GM21381 (cell line): ENCODE data around the gene LAMC2.

ENCODE experiments used
- ATAC-seq: cut with Tn5 transposase; IDR thresholded peaks from one replicate; pipeline ENCODE4 v1.9.1; 2021; ENCODE audit warnings: mild to moderate bottlenecking, moderate library complexity; ENCODE audit not compliant: unreplicated experiment

The LAMC2 gene

DNA sequence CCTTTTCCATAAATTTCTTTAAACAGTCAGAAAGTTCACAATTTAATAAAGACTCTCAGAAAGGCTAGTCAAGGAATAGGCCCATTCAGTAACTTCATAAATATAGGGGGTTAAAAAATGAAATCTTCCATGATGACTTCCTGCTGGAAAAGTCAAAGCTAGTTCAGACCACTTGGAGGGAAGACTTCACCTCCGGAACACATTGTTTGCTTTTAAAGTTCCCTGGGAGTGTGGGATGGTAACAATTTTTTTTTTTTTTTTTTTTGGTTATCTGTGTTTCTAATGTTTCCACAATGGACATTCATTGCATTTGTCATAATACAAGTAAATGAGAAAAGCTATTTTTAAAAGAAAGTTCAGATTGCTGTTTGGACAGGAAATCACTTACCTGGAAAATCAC lies 18.4 kb upstream of the LAMC2 start:
- ATAC-seq: no peak

DNA sequence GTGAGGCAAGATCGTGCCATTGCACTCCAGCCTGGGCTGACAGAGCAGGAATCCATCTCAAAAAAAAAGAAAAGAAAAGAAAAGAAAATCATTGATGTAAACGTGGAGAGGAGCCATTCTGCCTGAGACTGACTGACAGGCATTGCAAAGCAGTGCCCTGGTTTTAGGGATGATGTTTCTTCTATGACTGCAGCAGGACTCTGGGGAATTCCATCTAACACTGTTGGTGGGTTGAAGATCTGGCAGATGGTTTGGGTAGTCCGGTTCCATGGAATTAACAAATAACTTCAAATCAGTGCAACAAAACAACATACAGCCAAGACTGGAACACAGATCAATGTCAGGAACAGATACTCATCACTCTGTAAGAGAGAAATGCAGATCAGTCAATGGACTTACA lies 17.8 kb upstream of the LAMC2 start:
- ATAC-seq: no peak

DNA sequence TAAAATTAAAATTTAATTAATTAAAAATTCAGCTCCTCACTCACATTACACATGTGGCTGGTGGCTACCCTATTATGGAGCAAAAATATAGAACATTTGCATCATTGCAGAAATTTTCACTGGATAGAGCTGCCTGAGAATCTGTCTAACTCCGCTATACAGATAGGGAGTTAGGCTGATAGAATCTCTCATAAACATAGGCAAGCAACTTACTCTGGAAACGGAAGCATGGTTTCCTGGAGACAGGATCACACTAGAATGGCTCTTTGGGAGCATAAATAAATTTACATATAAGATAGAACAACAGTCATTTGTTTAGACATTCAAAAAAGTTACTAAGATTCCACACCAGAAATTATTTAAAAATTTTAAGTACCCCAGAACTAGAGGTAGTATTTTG lies 12.2 kb upstream of the LAMC2 start:
- no peak for ATAC-seq

DNA sequence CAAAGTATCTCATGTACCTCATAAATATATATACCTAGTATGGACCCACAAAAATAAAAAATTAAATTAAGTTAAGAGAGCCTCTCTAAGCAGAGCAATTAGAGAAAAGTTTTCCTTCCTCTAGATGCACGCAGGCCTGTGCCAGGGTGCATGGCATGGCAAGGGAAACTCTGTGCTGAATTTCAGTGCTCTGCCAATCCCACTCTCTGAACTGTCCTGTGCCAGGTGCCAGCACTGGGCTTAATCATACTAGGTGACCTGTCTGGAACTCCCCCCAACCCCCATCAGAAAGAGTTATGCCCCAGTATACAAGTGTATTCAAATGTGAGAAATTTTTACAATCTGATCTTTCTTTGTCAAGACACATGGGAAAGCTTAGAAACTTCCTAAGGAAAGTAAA lies 10.4 kb upstream of the LAMC2 start:
- no peak for ATAC-seq

DNA sequence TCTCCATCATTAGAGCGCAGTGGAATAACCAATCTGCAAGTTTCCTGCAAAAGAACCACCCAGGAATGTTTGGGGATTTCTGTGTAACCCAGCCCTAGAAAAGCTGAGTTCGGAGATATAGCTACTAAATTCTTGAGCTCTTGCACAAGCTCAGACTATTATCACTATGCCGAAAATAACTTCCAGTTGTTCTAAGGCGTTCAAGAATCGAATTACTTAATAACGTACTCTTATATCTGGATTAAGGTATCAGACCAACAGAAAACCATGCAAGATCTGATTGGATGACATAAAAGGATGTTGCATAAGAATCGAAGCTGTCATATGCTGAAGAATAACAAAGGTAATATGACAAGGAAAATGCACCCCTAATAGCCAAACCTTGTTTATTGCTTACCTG lies 7.5 kb upstream of the LAMC2 start:
- no peak for ATAC-seq

DNA sequence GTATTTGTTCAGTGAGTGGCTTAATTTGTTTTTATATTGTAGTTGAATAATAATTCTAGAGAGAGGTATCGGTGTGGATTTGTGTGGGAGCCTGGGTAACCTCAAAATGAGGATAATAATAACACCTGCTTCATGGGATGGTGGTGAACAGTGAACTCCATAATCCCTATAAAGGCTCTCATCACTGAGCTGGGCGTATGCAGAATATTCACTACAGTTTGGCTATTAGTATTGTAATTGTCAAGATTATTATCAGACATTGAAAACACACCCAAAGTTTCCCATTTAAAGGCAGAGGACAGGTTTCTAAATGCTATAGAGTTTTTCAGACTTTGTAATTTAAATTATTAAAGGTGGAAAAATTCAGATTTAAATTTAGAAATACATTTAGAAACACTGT lies 7.0 kb upstream of the LAMC2 start:
- ATAC-seq: no peak

DNA sequence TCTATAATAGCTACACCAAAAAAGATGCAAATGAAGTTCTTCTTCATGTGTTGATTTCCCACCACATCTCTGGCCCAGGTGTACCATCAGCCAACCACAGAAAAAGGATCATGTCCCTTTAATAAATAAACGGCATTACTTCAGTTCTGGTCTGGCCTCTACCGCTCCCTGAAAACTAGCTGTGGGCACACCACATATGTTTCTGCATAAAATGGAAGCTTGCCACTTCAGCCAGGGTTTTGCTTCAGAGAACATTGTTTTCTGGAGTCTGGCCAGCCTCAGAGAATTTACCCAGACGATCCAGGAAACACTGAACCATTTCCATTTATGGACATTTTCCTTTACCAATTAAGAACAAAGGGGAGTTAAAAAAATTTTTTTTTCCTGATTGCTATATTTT lies 5.8 kb upstream of the LAMC2 start:
- no peak for ATAC-seq

DNA sequence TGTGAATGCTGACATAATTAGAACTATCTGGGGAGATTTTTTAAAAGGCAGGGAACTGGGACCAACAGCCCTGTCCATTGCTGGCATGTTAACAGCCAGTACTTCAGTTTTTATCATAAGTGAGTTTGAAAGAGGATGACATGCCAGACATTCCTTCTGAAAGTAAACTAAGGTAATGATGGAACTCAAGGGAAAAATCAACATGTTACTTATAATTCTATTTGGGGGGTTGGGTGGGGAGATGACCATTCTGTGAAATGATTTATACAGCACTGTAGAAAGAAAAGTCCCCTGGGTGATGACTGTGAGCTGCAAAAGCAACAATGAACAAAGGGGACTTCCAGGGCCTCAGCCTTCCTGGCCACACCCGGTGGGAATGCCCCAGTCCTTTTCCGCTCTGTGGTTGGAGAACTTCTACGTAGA lies 5.4 kb upstream of the LAMC2 start:
- peak; percentile 74 for ATAC-seq

DNA sequence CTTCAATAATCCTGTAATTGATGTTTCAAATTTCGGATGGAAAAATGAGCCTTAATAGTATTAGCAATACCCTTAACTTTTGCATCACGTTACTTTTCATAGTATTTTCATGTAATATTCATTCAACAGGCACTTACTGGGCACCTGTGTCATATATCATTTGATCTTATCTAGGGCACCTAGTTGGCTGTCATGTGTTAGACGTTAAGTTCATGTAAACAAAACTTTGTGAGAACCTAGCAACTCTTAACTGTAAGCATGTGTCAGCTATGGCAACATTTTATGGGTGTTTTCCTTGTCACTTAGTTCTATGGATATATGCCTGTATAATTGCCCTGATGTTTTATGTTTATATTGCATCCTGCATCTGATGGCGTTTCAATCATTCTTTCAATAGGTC lies 777 bp downstream of the LAMC2 start:
- ATAC-seq: no peak

DNA sequence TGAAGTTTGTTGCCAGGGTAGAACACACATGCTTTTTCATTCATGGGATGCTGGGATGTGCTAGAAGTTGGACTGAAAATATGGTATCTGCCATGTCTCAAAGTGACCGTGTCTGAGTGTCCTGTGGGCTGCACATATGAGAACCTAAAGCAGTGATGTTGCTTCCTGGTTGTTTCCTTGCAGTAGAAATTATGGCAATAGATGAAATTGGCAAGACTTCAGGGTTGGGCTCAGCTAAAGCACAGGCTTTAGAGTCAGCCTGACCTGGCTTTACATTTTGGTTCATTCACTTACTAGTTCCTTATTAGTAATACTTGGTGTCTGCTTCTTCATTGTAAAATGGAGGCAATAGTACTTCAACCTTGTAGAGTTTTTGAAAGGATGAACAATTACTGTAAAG lies 2.2 kb downstream of the LAMC2 start:
- no peak for ATAC-seq

DNA sequence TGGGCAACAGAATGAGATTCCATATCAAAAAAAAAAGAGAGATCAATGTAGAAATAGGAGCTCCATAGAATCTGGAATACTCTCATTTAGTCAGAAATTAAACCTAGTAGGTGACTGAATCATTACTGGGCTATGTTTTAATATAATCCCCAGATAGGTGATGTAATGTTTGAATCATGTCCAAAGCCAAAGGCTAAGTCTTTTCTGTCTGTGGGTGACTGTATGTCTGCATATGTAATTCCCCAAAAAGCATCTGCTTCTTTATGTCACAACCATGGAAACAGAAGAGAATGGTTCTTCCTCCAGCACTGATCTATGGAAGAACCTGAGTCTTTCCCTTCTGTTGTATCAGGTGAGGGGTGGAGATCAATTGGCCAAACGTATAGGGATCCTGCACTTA lies 5.8 kb downstream of the LAMC2 start:
- no peak for ATAC-seq

DNA sequence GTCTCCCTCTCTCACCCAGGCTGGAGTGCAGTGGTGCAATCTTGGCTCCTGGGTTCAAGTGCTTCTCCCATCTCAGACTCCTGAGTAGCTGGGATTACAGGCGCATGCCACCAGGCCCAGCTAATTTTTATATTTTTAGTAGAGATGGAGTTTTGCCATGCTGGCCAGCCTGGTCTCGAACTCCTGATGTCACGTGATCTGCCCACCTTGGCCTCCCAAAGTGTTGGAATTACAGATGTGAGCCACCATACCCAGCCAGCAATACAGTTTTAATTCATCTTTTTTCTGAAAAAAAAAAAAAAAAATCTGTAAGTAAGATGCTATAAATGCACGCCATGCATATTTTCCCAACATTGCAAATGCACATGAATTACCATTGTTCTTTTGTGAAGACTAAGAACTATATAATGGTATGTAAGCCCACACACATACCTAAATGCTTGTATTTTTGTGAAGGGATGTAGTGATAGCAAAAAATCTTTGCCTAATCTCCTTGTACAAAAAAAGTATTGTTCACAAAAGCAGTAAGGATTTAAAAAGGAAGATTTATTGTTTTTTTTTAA lies 8.0 kb downstream of the LAMC2 start:
- ATAC-seq: no peak

DNA sequence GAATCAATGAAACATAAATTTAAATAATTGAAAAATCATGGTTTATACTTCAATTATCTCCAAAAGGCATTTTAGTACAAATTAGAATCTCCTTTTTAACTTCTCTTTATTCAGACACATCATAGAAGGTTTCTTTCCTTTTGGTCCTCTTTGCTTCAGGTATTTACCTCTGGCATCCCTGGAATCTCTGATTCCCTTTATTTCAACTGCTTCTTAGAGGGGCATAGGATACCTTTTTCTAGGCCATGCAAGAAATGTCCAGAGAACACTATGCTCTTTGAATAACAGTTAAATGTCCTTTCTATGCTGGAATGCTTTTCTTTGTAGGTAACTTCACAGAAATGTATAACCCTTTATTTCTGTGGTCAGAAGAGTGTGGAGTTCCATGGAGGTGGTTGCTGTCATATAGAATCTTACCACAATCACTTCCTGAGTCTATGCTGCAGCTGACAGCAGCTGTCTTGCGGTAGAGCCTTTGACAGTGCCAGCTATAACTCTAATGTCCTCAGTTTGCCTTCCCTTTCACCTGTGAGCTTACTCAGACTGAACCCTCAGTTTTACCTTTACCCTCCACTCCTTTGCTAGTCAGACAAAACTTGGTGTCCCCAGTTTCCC lies 8.6 kb downstream of the LAMC2 start:
- ATAC-seq: peak; percentile 97

DNA sequence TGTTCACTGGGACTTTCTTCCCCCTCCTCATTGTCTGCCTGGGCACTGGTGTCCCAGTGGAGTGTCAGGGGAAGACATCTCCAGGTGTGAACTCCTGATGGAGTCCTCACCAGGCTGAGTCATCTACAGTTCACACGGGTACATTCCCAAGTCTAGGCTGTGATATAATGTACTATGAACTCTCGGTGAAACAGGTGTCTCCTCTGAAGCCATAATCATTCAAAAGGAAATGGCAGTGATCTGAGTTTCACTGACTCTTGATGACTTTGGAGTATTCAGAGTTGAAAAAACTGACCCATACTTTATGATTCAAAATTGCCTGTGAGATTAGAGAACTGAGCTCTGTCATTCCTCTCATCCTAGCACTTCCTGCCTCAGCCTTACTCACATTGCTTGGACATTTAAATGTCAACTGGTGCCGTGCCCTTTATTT lies 9.1 kb downstream of the LAMC2 start:
- peak; percentile 54 for ATAC-seq

DNA sequence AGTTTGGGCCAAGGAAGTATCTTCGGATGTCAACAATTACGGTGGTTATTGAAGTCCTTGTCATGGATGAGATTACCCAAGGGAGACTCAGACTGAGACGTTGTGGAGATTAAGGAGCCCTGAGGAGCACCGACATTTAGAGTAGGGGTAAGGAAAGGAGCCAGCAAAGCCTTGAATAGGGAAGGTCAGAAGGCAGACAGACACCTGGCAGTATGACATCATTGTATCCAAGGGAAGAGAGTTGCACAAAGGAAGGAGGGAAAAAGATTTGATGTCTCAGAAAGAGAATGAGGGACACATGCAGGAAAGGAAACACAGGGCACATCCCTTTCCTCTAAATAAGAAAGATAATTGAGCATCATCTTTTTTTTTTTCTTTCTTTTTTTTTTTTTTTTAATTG lies 11.7 kb downstream of the LAMC2 start:
- no peak for ATAC-seq

DNA sequence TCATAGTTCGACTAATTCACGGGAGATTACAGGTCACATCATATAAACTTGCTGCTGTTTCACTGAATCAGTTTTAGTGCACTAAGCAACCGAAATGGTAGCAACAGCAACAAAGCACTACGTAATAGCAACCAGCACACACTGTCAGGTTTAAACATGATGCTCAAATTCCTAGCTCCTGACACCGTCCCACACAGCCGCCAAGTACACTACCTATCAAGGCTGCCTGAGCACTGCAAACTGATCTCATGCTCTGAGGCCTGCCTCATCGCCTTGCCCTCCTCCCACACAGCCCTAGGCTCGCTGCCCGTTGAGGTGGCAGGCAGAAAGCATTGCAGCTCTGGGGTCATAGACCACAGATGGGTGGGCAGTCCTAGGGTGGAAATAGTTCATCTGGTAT lies 12.4 kb downstream of the LAMC2 start:
- no peak for ATAC-seq

DNA sequence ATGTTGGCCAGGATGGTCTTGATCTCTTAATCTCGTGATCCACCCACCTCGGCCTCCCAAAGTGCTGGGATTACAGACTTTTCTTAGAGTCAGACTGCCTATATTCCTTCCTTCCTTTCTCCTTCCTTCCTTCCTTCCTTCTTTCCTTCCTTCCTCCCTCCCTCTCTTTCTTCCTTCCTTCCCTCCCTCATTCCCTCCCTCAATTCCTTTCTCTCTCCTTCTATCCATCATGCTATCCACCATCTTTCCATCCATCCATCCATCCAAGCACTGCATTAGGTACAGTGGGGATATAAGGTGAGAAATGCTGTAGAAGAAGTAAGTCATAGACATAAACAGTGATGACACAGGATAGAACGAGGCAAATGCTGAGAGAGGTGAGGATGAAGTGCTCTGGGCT lies 13.2 kb downstream of the LAMC2 start:
- ATAC-seq: no peak

DNA sequence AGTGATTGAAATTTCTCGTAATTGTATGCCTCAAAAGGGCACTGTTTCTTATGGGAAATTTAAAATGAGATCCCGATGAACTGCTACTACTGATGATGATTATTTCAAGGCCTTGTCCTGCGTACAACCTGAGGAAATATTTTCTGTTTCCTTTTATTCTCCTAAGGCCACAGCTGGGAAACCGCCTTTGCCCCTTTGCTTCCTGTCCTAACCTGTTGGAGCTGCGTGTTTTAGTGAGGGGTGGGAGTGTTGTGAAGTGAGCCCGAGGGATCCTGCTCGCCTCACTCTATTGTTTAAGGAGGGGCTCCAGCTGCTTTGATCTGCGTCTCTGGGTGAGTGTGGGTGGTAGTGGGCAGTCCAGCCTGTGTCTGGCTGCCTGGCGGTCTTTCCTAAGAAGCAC lies 14.4 kb downstream of the LAMC2 start:
- ATAC-seq: no peak

DNA sequence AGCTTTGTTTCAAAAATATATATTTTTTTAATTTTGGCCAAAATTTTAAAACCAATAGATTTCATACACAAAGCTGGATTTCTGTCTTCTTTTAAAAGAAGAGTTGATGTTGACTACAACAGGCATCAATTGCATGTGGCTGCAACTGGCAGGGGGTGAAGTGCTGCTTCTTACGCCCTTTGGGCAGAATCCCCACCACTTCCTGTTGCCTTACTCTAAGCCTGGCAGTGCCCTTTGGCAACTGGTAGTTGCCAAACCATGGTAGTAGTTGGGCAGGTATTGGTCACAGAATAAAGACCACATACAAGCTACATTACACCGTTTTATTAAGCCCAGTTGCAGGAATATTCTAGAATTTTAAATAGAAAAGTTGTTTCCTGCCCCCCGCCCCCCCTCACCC lies 17.0 kb downstream of the LAMC2 start:
- no peak for ATAC-seq

DNA sequence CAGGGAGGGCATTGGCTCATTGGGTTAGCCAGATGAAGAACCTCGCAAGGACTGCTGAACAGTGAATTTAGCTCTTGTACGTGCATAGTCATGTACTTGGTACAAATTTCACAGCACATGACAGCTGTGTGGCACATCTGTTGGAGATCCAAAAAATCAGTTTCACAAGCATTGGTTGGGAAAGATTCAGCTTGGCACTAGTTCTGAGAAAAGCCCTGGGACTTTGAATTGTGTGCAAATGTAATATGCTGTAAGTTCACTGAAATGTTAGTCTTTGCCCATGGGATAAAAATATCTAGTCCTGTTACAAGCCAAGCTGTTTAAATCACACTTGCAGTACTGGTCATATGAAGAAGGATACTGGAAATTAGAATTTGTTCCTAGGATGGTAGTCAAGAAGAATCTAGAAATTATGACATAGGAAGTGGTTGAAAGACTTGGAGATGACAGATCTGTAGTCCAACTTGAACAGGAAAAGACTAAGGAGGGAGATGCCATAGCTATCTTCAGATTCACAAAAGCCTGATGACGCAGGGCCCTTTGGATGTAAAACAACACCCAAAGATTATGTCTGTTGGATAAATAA lies 19.2 kb downstream of the LAMC2 start:
- no peak for ATAC-seq

DNA sequence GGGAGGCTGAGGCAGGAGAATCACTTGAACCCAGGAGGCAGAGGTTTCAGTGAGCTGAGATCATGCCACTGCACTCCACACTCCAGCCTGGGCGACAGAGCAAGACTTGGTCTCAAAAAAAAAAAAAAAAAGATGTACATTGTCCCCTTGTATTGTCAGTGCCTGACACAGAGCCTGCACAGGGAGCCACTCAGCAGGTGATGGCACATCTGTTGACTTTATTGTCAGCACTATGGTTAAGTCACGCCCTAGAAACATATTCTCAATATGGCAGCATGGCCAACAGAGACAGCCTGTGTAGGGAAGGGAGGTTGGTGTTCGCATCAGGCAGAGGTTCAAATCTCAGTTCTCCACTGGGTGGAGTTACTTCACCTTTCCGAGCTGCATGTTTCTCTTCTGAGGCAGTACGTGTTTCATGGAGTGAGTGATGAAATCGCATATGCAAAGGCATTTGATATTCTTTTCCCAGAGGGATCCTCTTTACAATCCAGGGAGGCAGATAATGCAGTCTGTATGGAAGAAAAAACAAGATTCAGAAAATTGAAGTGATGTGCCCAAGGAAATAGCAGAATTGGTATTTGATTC lies 20.6 kb downstream of the LAMC2 start:
- no peak for ATAC-seq

DNA sequence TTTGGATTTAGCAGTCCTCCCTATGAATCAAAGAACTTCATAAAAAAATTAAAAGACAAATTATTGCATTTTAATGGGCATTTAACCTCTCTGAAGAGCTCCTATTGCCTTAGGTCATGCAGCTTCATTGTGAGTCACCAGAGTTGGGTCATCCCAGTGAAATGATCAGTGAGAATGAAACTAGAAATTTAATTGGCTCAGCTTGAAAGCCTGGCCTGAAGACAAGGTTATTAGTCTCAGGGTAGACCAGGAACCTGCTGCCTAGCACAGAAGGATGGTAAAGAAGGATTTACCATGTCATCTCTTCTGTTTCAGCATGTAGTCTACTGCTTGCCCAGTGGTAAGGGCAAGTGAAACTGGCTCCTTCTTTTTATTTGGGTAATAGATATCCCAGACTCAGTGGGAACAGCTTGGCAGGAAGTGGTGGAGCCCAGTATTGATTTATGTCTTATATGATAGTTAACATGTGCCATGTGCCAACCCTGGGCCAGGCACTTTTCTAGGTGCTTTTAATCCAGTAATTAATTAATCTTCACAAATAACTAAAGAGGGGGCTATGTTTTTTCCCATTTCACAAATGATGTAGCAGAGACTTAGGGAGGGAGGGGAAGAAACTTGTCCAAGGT lies 23.6 kb downstream of the LAMC2 start:
- ATAC-seq: peak; percentile 57
